NCI-H2107 (cell line): ENCODE results near the gene COX17.

ENCODE experiments used
- DNase-seq: peaks from one replicate; lab custom pipeline; 2025; lab: John Stamatoyannopoulos, UW

The COX17 gene

DNA sequence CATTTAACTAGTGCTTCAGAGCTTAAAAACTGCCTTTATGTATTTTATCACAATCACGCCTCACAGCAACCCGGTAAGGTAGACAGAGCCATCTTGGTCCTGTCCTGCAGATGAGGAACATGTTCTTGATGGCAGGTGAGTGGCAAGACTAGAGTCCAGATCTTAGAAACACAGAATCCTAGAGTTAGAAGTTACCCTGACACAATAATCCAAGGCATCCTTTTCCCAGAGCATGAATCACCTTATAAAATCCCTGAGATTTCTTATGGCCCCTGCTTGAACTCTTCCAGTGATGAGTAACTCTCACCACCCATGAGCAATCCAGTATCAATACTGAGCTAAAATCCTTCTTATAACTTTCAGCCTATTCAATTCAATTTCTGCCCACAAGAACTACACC, 33.7 kb downstream of the COX17 start:
- DNase-seq: no peak

DNA sequence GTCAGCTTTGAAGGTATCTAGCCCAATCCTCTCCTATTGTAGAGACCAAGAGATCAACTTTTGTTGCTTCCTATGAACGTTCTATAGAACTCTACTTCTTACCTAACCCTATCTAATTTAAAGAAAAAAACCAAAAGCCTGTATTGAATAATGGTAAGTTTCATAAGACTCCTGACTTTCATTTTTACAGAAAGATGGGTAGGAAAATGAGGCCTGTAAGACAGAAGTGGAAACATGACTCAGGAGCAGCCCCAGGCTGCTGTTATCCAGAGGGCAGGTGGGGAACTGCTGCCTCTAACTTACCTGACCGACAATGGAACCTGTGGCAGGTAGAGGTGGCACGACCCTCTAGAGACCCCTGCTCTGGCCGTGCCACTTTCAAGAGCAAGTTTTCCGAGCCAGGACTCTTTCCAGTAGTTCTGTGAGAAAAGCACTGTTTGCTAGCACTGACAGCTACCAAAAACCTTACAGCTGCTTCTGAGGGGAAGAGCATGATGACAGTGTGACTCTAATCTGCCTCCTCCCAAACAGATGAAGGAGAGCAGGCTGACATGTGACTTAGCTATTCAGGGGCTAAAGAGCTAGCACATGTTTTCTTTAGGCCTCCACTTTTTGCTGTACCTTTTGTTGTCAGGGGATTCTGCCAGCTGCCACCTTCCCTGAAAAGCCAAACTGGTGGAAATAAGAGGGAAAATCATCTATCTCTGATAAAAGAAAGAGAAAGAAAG, 34.3 kb downstream of the COX17 start:
- DNase-seq: no peak

DNA sequence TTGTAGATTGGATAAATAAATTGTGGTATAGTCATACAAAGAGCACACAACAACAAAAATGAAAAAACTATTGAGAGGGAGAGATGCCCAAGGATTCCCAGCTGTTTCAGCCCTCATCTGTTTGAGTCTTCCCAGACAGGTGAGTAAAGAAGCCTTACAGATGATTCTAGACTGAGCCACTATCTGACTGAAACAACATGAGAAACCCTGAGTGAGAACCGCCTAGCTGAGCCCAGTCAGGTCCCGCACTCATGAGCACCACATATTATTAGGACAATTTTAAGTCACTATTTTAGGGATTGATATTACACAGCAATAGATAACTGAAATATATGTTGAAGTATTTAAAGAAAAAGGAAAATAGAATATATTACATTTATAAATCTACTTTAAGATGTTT, 35.8 kb downstream of the COX17 start:
- DNase-seq: no peak

DNA sequence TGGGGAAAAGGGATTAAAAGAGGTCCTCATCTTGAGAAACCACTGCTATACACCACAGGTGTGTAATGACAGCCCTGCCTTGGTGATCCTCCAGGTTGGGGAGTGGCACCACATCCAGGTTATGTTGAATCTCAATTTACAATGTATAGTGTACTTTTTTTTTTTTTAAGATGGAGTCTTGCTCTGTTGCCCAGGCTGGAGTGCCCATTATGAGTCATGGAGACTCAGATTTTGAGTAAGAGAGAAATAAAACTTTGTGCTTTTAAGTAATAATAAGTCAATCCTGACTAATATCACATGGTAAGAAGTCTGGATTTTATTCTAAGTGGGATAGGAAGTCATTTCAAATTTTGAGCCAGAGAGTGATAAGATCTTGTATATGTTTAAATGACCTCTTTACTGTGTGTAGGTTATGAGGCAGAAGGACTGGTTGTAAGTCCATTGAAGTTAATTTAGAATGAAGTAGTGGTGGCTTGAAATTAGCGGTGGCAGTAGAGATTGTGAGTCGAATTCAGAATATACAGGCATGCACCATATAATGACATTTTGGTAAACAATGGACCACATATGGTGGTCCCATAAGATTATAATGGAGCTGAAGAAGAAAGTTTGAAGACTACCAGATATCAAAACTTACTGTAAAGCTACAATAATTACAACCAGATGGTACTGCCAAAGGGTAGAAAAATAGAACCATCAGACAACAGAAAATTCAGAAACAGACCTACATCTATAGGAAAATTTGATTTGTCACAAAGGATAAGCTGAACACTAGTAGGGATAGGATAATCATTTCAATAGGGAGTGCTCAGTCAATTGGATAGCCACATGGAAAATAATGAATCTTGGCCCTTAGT, 37.5 kb downstream of the COX17 start:
- no peak for DNase-seq

DNA sequence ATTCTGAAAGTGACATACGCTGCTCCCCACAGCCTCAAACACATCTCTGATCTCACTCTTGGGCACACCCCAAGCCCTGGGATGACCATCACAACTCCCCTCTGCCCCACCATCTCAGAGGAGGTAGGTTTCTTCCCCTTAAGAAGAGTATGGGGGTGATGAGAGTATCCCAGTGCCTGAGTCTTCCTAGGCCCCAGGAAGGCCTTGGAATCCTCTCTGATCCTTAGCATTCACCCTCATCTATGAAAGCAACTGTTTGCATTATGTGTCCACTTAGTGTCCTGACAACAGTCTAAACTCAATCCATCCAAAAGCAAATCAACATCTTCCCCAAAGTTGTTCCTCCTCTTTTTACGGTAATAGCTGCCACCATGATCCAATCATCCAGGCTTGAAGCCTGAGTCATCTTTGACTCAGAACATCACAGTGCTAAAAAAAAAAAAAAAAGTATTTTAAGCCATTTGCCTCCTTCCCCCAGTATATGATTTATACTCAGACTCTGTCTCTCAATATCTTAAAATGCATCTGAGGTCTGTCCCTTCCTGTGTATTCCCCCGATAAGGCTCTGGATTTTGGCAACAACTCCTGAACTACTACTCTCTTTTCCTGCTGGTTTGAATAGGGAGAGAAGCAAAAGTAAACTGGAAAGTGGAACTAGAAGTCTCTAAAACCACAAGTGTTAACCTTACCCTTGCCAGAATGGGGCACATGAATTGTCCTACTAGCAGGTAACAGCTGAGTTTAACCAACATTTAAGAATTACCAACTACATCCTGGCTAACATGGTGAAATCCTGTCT, 39.3 kb downstream of the COX17 start:
- DNase-seq: no peak

DNA sequence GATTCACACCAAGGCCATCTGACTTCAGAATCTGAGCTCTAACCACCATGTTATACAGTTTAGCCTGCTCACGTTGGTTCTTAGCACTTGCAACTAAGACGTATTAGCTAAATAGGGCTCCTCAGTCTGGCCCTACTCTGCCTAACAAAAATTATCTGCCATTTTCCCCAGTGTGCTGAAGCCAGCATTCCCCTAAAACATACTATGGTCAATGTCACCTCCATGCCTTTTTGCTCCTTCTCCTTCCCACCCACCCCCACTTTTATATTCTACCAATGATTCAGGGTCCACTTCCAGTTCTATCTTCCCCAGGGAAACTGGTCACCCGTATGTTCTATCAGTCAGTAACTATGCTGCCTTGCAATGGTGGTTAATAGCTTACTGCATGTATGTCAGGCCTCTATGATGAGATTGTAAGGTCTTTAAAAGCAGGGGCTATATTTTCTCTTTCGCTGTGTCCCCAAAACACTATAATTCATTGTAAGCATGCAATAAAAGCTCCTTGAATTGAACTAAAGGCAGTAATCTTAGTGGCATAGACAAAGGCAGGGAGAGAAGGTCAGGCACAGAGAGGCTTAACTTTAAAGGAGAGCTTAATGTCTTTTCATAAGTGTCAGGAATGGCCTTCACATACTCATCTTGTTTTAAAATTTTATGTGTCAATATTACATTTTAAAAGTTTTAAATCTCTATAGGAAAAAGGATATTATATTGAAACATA, 40.2 kb downstream of the COX17 start:
- DNase-seq: no peak

DNA sequence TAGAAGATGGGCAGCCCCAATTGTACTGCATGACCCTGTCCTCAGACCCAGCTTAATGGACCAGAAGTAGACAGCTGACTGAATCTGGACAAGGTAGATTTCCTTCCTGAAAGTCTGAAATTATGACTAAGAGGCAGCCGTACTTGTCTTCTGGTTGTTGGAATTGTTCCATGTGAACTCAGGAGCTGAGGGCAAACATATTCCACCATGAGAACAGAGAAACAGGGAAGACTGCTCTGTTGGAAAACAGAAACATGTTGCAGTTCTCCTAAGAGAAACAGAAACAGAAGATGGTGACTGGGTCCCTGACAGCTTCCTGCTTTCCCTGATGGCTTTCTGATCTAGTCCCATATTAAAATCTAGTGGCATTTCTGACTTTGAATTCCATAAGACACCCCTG, 41.0 kb downstream of the COX17 start:
- DNase-seq: no peak

DNA sequence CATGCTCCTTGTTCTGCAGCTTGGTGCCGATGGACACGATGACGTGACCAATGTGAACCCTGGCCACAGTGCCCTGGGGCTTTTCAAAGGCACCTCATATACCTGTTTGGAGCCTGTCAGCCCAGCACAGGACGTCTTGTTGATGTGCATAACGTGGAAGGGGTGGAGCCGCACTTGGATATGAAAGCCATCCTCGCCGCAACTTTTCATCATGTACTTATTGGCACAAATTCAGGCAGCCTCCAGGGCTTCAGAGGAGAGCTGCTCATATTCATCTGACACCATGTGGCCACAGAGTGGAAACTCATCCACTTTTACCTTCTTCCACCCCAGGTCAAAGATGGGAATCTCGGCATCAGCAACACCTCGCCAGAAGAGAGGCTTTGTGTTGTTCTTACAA, 41.5 kb downstream of the COX17 start:
- DNase-seq: no peak

DNA sequence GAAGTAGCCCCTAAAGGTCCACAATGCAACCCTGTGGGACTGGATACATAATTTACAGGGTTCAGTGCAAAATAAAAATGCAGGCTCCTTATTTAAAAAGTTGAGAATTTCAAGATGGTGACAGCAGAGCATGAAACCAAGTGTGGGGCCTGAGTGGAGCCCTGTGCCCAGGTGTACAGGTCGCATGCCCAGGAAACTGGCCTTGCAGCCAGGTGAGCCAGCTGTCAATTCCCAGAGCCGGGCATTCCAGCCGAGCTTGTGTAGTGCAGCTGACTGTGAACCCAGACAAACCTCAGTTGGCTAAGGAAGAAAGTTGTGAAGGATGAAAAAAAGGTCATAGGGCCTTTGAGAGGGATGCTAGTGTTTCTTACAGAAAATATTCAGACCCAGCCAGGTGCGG, 44.4 kb downstream of the COX17 start:
- DNase-seq: no peak

DNA sequence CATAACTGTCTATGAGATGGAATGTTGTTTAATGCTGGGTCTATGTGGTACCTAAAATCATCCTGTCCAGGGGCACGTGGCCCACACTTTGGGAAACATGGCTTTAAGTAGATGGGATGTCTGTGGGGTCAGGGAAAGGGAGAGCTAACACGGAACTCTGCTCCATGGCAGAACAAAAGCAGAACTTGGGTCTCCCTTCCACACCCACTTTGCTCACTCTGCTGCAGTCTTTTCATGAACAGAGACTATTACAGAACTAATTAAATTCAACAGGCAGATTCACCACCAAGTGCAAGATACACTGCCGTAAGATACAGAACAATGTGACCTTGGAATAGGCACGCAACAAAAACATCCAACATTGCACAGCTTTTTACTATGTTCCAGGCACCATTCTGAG, 45.0 kb downstream of the COX17 start:
- no peak for DNase-seq

DNA sequence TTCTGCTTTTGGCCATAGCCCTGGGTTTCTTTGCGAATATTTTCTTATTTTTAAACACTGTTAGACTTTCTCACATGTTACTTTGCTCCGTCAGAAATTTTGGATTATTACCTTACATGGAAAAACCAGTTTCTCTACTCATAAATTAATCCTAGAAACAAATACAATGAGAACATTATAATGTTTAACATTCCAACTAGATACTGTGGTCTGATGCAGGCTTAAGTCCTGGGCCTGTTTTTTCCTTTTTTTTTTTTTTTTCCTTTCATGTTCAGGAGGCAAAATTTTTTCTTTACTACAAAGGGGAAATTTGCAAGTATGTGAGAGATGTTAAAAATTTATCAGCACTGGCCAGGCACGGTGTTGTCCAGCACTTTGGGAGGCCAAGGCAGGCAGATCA, 45.7 kb downstream of the COX17 start:
- DNase-seq: no peak

DNA sequence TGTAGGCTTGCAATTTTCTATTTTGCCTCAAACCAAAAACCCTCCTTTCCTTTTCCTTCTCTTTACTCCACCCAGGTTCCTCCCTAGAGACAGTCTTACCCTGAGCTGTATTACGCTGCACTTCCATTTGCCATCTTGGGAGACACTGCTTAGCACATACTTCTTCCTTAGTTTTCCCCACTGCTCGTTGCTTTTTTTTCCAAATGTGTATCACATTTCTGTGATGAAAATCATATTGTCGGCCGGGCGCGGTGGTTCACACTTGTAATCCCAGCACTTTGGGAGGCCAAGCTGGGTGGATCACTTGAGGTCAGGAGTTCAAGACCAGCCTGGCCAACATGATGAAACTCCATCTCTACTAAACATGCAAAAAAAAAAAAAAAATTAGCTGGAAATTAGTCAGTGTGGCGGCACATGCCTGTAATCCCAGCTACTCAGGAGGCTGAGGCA, 46.3 kb downstream of the COX17 start:
- no peak for DNase-seq

DNA sequence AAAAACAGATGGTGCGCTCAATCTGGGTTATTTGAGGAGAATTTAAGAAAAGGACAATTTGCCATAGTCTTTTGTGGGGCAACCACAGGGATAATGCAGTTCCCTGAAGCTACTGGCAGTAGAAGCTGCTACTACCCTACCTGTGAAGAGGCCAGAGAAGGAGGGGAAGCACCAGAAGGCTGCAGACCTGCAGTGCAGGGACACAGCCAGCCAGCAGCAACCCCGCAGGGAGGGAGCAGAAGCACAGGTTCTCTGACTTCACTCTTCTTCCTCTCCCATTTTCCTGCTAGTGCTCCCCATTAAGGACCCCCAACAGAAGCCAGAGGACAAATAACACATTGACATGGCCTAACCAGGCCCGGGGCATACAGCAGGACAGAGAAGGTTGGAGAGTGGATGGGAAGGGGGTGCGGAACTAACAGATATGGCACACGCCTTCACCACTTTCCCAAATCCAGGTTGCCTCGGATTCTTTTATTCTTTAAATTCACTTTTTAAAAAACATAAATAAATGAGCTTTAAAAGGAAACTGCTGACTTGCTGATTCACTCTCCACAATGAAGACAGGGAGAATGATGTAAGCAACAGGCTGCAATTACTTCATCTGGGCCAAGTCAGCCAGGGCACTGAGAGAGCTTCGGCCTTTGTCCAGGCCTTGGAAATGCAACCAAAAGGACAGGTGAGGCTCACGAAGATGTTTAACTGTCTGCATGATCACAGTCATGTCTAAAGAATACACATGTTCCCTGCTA, 46.9 kb downstream of the COX17 start:
- no peak for DNase-seq

DNA sequence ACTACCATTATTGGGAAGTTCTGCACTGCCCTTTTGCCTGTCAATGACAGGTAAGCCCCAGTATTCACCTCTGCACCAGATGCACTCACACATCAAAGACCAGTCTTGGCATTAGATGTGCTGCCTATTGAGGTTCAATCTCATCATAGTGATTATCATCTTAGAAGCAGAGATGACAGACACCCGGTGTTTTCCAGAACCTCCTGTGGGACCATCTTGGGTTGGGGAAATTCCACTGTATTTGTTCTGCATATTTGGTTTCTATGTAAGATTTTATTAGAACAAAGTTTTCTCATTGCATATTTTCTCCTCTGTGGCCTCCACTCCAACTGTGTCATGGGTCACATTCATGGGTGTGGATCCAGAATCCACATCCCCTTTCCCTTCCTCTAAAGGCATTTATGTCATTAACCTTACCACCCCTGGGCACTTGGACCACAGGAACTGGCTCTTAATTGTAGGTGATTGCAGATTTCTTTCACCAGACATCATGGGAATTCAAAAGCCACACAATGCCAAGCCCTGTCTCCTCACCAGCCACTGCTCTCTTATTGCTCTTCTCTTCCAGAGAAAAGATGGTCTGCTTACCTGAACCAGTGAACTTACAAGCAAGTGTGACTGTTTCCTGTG, 48.3 kb downstream of the COX17 start:
- no peak for DNase-seq

DNA sequence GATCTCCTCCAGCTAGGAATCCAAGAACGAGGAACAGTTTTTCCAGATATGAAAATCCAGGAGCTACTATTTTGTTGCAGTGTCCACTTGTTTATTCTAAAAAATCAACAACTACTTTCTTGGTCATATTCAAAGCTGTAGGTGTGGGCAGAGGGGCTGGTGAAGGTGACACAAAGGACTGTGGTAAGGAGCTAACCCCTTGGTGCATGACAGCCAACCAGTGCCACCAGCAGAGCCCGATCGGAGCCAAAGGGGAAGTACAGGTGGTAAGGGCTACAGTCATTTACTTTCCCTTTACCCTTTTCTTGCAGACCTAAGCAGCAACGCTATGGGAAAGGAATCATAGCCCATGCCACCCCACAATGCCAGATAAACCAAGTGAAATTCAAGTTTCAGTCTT, 48.8 kb downstream of the COX17 start:
- no peak for DNase-seq

DNA sequence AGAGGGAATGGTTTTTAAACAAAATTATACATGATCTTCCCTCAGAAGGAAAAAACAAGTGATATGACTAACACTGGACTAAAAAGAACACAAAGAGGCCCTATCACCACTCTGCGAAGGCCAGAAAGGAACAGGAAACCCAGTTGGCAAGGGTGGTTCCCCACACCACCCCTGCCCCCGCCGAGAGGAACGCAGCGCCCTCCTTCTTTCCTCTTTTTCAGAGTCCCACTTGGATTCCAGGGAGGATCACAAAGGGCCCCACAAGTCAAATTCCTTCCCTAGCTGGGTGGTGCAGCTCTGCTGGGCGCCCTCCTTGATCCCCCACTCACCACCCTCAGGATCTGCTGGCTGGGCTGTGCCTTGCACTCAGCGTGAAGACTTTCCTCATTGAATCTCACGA, 49.7 kb downstream of the COX17 start:
- no peak for DNase-seq

DNA sequence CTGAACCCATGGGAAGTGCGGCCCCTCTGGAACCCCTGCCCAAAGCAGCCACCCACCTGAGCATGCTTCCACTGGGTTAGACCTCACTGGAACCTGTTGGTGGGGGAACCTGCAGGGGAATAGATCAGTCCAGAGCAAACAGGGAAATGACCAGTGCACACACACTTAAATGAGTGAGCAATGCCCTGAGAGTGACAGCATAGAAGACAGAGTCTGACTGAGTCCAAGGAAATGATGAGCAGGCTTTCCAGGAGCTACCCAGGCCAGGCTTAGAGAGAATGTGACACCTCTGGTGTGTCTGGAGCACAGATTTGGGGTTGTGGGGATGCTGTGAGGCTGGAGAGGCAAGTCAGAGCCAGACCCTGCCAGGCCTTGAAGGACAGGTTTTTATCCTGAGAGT, 51.0 kb downstream of the COX17 start:
- DNase-seq: no peak

DNA sequence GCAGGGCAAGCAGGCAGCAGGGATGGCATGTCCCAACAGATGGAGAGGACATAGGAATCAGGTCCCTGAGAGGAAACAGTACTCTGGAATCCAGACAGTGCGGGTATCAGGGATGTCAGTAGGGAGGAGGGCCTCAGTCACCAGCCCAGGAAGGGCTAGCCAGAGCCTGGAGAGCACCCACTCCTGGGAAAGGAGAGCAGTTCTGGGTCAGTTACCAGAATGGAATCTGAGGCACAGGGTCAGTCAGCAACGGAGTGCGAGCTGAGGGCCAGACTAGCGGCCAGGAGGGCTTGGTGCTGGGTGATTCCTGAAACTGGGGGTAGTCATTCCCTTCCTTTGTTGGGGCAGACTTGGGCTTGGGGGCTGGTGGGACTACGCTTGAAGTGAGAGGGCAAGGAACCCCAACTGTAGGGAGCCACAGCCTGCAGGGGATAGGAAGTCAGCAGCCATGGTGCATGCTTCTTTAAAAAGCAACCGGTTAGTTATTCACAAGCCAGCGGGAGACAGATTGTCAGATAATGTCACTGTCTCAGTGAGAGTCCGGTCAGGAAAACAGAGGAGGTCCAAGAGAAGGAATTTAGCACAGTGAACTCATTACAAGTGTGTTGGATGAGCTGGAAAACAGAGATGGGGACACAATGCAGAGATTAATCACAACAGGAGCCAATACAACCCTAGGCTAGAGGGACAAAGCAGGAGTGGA, 51.6 kb downstream of the COX17 start:
- no peak for DNase-seq

DNA sequence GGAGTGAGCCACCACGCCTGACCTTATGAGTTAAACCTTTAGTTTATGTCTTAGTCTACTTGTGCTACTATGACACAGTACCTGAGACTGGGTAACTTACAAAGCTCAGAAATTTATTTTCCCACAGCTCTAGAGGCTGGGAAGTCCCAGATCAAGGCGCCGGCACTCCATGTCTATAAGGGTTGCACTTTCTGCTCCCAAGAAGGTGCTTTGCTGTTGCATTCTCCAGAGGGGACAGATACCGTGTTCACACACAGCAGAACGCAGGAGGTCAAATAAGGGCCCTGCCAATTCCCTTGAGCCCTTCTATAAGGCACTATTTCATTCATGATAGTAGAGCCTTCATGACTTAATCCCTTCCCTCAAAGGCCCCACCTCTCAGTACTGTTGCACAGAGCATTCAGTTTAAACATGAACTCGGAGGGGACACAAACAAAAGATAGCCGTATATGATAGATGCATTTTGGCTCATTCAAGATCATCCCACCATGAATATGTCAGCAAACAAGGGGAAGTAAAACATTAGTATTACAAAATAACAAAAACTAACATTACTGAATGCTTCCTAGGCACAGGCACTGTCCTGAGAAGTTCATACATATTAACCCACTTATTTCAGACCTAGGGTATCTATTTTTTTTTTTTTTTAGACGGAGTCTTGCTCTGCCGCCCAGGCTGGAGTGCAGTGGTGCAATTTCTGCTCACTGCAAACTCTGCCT, 53.0 kb downstream of the COX17 start:
- no peak for DNase-seq

DNA sequence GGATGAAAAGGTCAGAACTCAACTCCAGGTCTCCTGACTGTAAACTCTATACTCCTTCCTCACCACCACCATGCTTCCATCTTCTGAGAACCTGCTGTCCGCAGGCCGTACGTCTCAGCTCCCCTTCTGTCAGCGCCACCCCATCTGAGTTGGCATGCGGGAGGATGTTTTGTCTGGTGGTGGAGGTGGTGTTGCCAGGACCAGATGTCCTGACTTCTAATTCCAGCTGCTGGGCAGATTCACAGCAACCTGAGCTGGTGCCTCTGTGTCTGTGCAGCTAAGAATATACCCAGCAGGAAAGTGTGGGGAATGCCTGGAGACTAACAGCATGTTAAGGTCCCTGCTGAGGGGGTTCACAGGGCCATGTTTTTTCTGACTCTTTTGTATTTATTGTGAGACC, 56.3 kb downstream of the COX17 start:
- no peak for DNase-seq
